Effector memory CD4-positive, alpha-beta T cell (primary cell): ENCODE data around the gene ATP1B4.

Experiments used
- DNase-seq, 3 donors: peaks; one replicate each; pipeline ENCODE4 v3.0.0-alpha.2; 2020
- H3K27ac ChIP-seq: 2 replicates; pipeline ENCODE4 v1.7.0; 2013; ENCODE audit warnings: mild to moderate bottlenecking, low read length, moderate library complexity; ENCODE audit not compliant: insufficient read depth, poor library complexity, severe bottlenecking
- H3K27me3 ChIP-seq: replicated peaks from 2 replicates; pipeline ENCODE4 v1.7.0; 2013; ENCODE audit warnings: mild to moderate bottlenecking, low read length; ENCODE audit not compliant: insufficient read depth, control insufficient read depth, poor library complexity, severe bottlenecking
- H3K36me3 ChIP-seq: 2 replicates; pipeline ENCODE4 v1.7.0; 2013; ENCODE audit warnings: mild to moderate bottlenecking, low read length, moderate library complexity; ENCODE audit not compliant: control insufficient read depth, insufficient read depth
- H3K4me1 ChIP-seq: 2 replicates; pipeline ENCODE4 v1.7.0; 2013; ENCODE audit warnings: low read length, mild to moderate bottlenecking; ENCODE audit not compliant: control insufficient read depth, insufficient read depth, poor library complexity, severe bottlenecking
- H3K4me3 ChIP-seq: 2 replicates; pipeline ENCODE4 v1.7.0; 2013; ENCODE audit warnings: low read length, low read depth, mild to moderate bottlenecking; ENCODE audit not compliant: insufficient read depth, poor library complexity, severe bottlenecking
- H3K9me3 ChIP-seq: 2 replicates; pipeline ENCODE4 v1.7.0; 2013; ENCODE audit warnings: mild to moderate bottlenecking, low read length, moderate library complexity; ENCODE audit not compliant: control insufficient read depth

Gene ATP1B4

GRCh38 chrX:120372667-120373370 lies 10.9 kb downstream of the ATP1B4 start:
- no peak for DNase-seq
- Histone ChIP-seq H3K27me3 (no peaks in the 10 kb centered on the region), H3K9me3 (no peaks in the 10 kb centered on the region), H3K4me1 (no peaks in the 10 kb centered on the region), H3K27ac (no peak overlapping the region), H3K4me3 (no peak overlapping the region), H3K36me3 (no peaks in the 10 kb centered on the region)

GRCh38 chrX:120377179-120377578 lies 15.3 kb downstream of the ATP1B4 start:
- Histone ChIP-seq H3K27ac (no peak overlapping the region), H3K9me3 (no peaks in the 10 kb centered on the region), H3K27me3 (no peaks in the 10 kb centered on the region), H3K36me3 (no peaks in the 10 kb centered on the region), H3K4me1 (no peaks in the 10 kb centered on the region), H3K4me3 (no peak overlapping the region)
- DNase-seq, result no peak

- H3K4me1 ChIP-seq, result no peaks in the 10 kb centered on the region
- H3K4me3 ChIP-seq, result no peak overlapping the region
- H3K9me3 ChIP-seq, result no peaks in the 10 kb centered on the region
- no peak overlapping the region for H3K27ac ChIP-seq
- no peaks in the 10 kb centered on the region for H3K27me3 ChIP-seq
- H3K36me3 ChIP-seq, result no peaks in the 10 kb centered on the region
- no peak for DNase-seq
These were observed 15.8 kb downstream of the ATP1B4 start for GRCh38 chrX:120377715-120378114.

GRCh38 chrX:120378570-120378969 lies 16.7 kb downstream of the ATP1B4 start:
- H3K4me3 ChIP-seq, result no peak overlapping the region
- no peak for DNase-seq
- no peak overlapping the region for H3K27ac ChIP-seq
- no peaks in the 10 kb centered on the region for H3K27me3 ChIP-seq
- H3K9me3 ChIP-seq, result no peaks in the 10 kb centered on the region
- no peaks in the 10 kb centered on the region for H3K4me1 ChIP-seq
- no peaks in the 10 kb centered on the region for H3K36me3 ChIP-seq

GRCh38 chrX:120379937-120380681 lies 18.2 kb downstream of the ATP1B4 start:
- no peaks in the 10 kb centered on the region for H3K4me1 ChIP-seq
- H3K36me3 ChIP-seq, result no peaks in the 10 kb centered on the region
- no peaks in the 10 kb centered on the region for H3K27me3 ChIP-seq
- H3K9me3 ChIP-seq, result no peaks in the 10 kb centered on the region
- H3K4me3 ChIP-seq, result no peak overlapping the region
- no peak overlapping the region for H3K27ac ChIP-seq
- no peak for DNase-seq

- DNase-seq, result peak in 2 of 3 donors; percentile 1 to 9
- Histone ChIP-seq H3K9me3 (no peaks in the 10 kb centered on the region), H3K4me3 (no peak overlapping the region), H3K36me3 (no peaks in the 10 kb centered on the region), H3K27ac (no peak overlapping the region), H3K4me1 (no peaks in the 10 kb centered on the region), H3K27me3 (no peaks in the 10 kb centered on the region)
These were observed 18.8 kb downstream of the ATP1B4 start for GRCh38 chrX:120380699-120381098.

GRCh38 chrX:120401301-120401700 lies 39.4 kb downstream of the ATP1B4 start:
- Histone ChIP-seq H3K27ac (no peak overlapping the region), H3K27me3 (no peaks in the 10 kb centered on the region), H3K4me1 (no peaks in the 10 kb centered on the region), H3K4me3 (no peak overlapping the region), H3K36me3 (no peaks in the 10 kb centered on the region), H3K9me3 (no peaks in the 10 kb centered on the region)
- no peak for DNase-seq

GRCh38 chrX:120402369-120402768 lies 40.5 kb downstream of the ATP1B4 start:
- Histone ChIP-seq H3K27me3 (no peaks in the 10 kb centered on the region), H3K27ac (no peak overlapping the region), H3K4me1 (no peaks in the 10 kb centered on the region), H3K4me3 (no peak overlapping the region), H3K36me3 (no peaks in the 10 kb centered on the region), H3K9me3 (no peaks in the 10 kb centered on the region)
- no peak for DNase-seq

- no peaks in the 10 kb centered on the region for H3K4me1 ChIP-seq
- no peaks in the 10 kb centered on the region for H3K27me3 ChIP-seq
- no peaks in the 10 kb centered on the region for H3K36me3 ChIP-seq
- no peaks in the 10 kb centered on the region for H3K9me3 ChIP-seq
- DNase-seq, result no peak
- H3K4me3 ChIP-seq, result no peak overlapping the region
- H3K27ac ChIP-seq, result no peak overlapping the region
These were observed 44.7 kb downstream of the ATP1B4 start for GRCh38 chrX:120406638-120407037.

- Histone ChIP-seq H3K36me3 (no peaks in the 10 kb centered on the region), H3K4me1 (no peaks in the 10 kb centered on the region), H3K27ac (no peak overlapping the region), H3K4me3 (no peak overlapping the region), H3K27me3 (no peaks in the 10 kb centered on the region), H3K9me3 (no peaks in the 10 kb centered on the region)
- no peak for DNase-seq
These were observed 46.3 kb downstream of the ATP1B4 start for GRCh38 chrX:120408168-120408567.
